GM12878 (cell line): Measurements from ENCODE around the gene ANGEL2.

Experiments
- ASH2L ChIP-seq: fragments of 300-600, 200-600 bp; sonication (generic); IDR thresholded peaks from 2 replicates; pipeline ENCODE4 v1.6.1; 2017; ENCODE audit warnings: low read depth, mild to moderate bottlenecking, borderline replicate concordance
- CHD2 ChIP-seq: IDR thresholded peaks from 2 replicates; pipeline ENCODE4 v1.6.1; 2011; ENCODE audit warnings: low read depth, low read length, improper control_type of control experiment, borderline replicate concordance
- ESRRA ChIP-seq: IDR thresholded peaks from 2 replicates; pipeline ENCODE4 v1.6.1; 2012; ENCODE audit warnings: mild to moderate bottlenecking, low read length, improper control_type of control experiment
- HDAC2 ChIP-seq: fragments of 200-600 bp; sonication (generic); IDR thresholded peaks from 2 replicates; pipeline ENCODE4 v1.6.1; 2017
- KDM1A ChIP-seq: fragments of 200-600 bp; sonication (generic); IDR thresholded peaks from 2 replicates; pipeline ENCODE4 v1.6.1; 2016; ENCODE audit warnings: borderline replicate concordance
- MTA2 ChIP-seq: fragments of 450-650 bp; IDR thresholded peaks from 2 replicates; pipeline ENCODE4 v1.6.1; 2016; ENCODE audit warnings: low read depth, mild to moderate bottlenecking, moderate library complexity
- MXI1 ChIP-seq: fragments of 150-350 bp; IDR thresholded peaks from 2 replicates; pipeline ENCODE4 v1.6.1; 2011; ENCODE audit warnings: low read depth, mild to moderate bottlenecking, inconsistent platforms, low read length, improper control_type of control experiment
- POLR2A ChIP-seq: IDR thresholded peaks from 2 replicates; pipeline ENCODE4 v1.6.1; 2011; ENCODE audit warnings: low read depth, mild to moderate bottlenecking, low read length
- RFX5 ChIP-seq: IDR thresholded peaks from 2 replicates; pipeline ENCODE4 v1.6.1; 2011; ENCODE audit warnings: low read depth, low read length, improper control_type of control experiment
- SMAD1 ChIP-seq: fragments of 450-650 bp; IDR thresholded peaks from 2 replicates; pipeline ENCODE4 v1.6.1; 2018; ENCODE audit warnings: mild to moderate bottlenecking, low read depth; ENCODE audit not compliant: partially characterized antibody
- YY1 ChIP-seq: IDR thresholded peaks from 2 replicates; pipeline ENCODE4 v1.6.1; 2011; ENCODE audit warnings: low read depth, mild to moderate bottlenecking, low read length
- TF ChIP-seq, protein P1 (sequence below), 3 experiments: IDR thresholded peaks in 2 of 3; conservative IDR thresholded peaks in 1 of 3; 2 replicates each; pipeline ENCODE4 v1.5.1; 2011; ENCODE audit warnings: low read depth in 3 of 3, low read length in 3 of 3, mild to moderate bottlenecking in 3 of 3, control low read depth in 2 of 3, moderate library complexity in 2 of 3, inconsistent platforms in 1 of 3, mixed read lengths in 1 of 3; ENCODE audit not compliant: control insufficient read depth in 2 of 3, insufficient read depth in 1 of 3; ENCODE audit errors: extremely low read depth in 1 of 3
- TF ChIP-seq, protein P2 (sequence below): IDR thresholded peaks from 2 replicates; pipeline ENCODE4 v1.6.1; 2012; ENCODE audit warnings: low read depth, low read length, improper control_type of control experiment
- TF ChIP-seq, protein P3 (sequence below): IDR thresholded peaks from 2 replicates; pipeline ENCODE4 v1.6.1; 2011; ENCODE audit warnings: low read depth, low read length, improper control_type of control experiment, borderline replicate concordance

DNA sequence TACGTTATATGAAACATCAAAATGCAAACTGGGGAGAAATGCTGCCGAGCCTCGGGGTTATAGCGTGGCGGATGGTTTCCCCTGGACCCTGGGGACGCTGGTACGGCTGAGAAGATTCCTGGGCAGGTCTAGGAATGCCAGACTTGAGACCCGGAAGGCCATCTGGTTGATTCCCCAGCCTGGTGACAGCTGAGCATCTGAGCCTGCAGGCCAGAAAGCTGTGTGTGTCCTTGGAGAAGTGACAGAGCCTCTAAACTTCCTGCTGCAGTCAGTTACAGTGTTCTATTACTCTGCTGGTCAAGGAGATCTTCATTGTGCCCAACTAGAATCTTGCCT, 63.1 kb downstream of the ANGEL2 start:
- TF ChIP-seq, protein P1, sequence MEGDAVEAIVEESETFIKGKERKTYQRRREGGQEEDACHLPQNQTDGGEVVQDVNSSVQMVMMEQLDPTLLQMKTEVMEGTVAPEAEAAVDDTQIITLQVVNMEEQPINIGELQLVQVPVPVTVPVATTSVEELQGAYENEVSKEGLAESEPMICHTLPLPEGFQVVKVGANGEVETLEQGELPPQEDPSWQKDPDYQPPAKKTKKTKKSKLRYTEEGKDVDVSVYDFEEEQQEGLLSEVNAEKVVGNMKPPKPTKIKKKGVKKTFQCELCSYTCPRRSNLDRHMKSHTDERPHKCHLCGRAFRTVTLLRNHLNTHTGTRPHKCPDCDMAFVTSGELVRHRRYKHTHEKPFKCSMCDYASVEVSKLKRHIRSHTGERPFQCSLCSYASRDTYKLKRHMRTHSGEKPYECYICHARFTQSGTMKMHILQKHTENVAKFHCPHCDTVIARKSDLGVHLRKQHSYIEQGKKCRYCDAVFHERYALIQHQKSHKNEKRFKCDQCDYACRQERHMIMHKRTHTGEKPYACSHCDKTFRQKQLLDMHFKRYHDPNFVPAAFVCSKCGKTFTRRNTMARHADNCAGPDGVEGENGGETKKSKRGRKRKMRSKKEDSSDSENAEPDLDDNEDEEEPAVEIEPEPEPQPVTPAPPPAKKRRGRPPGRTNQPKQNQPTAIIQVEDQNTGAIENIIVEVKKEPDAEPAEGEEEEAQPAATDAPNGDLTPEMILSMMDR (IDR thresholded peaks at IDR 0.05 in 2 of 3, conservative IDR thresholded peaks at IDR 0.05 in 1 of 3; ENCODE audit: control insufficient read depth in 2 of 3, extremely low read depth in 1 of 3, insufficient read depth in 1 of 3, low read depth in 3 of 3, low read length in 3 of 3) = no peak
- TF ChIP-seq MTA2 (no peak), POLR2A (no peak), CHD2 (no peak), MXI1 (no peak; the same call in 1 of the 2 replicates), RFX5 (no peak), ESRRA (no peak), KDM1A (no peak), HDAC2 (no peak), YY1 (no peak), SMAD1 (no peak), ASH2L (no peak)
- TF ChIP-seq, protein P2, sequence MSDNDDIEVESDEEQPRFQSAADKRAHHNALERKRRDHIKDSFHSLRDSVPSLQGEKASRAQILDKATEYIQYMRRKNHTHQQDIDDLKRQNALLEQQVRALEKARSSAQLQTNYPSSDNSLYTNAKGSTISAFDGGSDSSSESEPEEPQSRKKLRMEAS = no peak
- TF ChIP-seq, protein P3, sequence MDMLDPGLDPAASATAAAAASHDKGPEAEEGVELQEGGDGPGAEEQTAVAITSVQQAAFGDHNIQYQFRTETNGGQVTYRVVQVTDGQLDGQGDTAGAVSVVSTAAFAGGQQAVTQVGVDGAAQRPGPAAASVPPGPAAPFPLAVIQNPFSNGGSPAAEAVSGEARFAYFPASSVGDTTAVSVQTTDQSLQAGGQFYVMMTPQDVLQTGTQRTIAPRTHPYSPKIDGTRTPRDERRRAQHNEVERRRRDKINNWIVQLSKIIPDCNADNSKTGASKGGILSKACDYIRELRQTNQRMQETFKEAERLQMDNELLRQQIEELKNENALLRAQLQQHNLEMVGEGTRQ = no peak
